ENCODE data around the gene CPEB4. TPM values are rescaled to one million over a fixed set of nuclear protein-coding genes. Genes with fewer than 3 reads are reported as not detected.

The CPEB4 gene
- total RNA-seq, 2 donors from 2014 or later = 9.4 to 11.3 TPM

GRCh38 chr5:173923218-173924095 lies 35.3 kb downstream of the CPEB4 start:
- Histone ChIP-seq H3K36me3 (ENCODE audit: control insufficient read depth, insufficient read depth, low read length) (no peaks in the 10 kb centered on the region), H3K4me3 (ENCODE audit: low read length) (peak overlapping the region; percentile 5), H3K9me3 (ENCODE audit: control insufficient read depth, low read length) (no peaks in the 10 kb centered on the region), H3K9ac (ENCODE audit: extremely low read depth, low read length, poor library complexity, severe bottlenecking) (no peak overlapping the region), H3K27ac (ENCODE audit: low read depth, low read length) (no peak overlapping the region), H3K27me3 (ENCODE audit: control insufficient read depth, insufficient read depth, low read length, poor library complexity, severe bottlenecking) (no peaks in the 10 kb centered on the region), H3K4me1 (ENCODE audit: control insufficient read depth, insufficient read depth, low read length) (peaks cover 28% of the 10 kb centered on the region)
- no peaks in the 10 kb centered on the region for H3K9me3 Mint-ChIP-seq
- H3K36me3 Mint-ChIP-seq (ENCODE audit: low read depth) = no peaks in the 10 kb centered on the region
- H3K4me1 Mint-ChIP-seq = peaks cover 31% of the 10 kb centered on the region
- H3K27me3 Mint-ChIP-seq (ENCODE audit: insufficient read depth) = no peaks in the 10 kb centered on the region
- no peak overlapping the region for H3K27ac Mint-ChIP-seq
- no peak for TF ChIP-seq CTCF (conservative IDR thresholded peaks at IDR 0.05)
- WGBS, 2 experiments (ENCODE audit: insufficient coverage in 1 of 2, insufficient read length in 1 of 2) = 80 to 88% methylated on average over 3 of the region's 3 CpGs
- no peak for DNase-seq
- no peak overlapping the region for H3K4me3 Mint-ChIP-seq

- Mint-ChIP-seq H3K4me1 (peaks cover 38% of the 10 kb centered on the region), H3K9me3 (no peaks in the 10 kb centered on the region), H3K4me3 (no peak overlapping the region), H3K27ac (peak overlapping the region; percentile 17), H3K27me3 (ENCODE audit: insufficient read depth) (no peaks in the 10 kb centered on the region), H3K36me3 (ENCODE audit: low read depth) (no peaks in the 10 kb centered on the region)
- H3K27me3 ChIP-seq (ENCODE audit: control insufficient read depth, insufficient read depth, low read length, poor library complexity, severe bottlenecking) = no peaks in the 10 kb centered on the region
- no peaks in the 10 kb centered on the region for H3K9me3 ChIP-seq (ENCODE audit: control insufficient read depth, low read length)
- H3K4me1 ChIP-seq (ENCODE audit: control insufficient read depth, insufficient read depth, low read length) = peaks cover 19% of the 10 kb centered on the region
- H3K36me3 ChIP-seq (ENCODE audit: control insufficient read depth, insufficient read depth, low read length) = no peaks in the 10 kb centered on the region
- DNase-seq = no peak
- H3K4me3 ChIP-seq (ENCODE audit: low read length) = peak overlapping the region; percentile 5
- H3K27ac ChIP-seq (ENCODE audit: low read depth, low read length) = no peak overlapping the region
- TF ChIP-seq CTCF (conservative IDR thresholded peaks at IDR 0.05) = no peak
- H3K9ac ChIP-seq (ENCODE audit: extremely low read depth, low read length, poor library complexity, severe bottlenecking) = no peak overlapping the region
Measured at GRCh38 chr5:173924899-173925298, 36.8 kb downstream of the CPEB4 start.

- H3K27me3 Mint-ChIP-seq (ENCODE audit: insufficient read depth) = no peaks in the 10 kb centered on the region
- no peak for DNase-seq
- Histone ChIP-seq H3K9ac (ENCODE audit: extremely low read depth, low read length, poor library complexity, severe bottlenecking) (no peak overlapping the region), H3K27ac (ENCODE audit: low read depth, low read length) (no peak overlapping the region), H3K4me3 (ENCODE audit: low read length) (no peak overlapping the region), H3K4me1 (ENCODE audit: control insufficient read depth, insufficient read depth, low read length) (peaks cover 17% of the 10 kb centered on the region), H3K9me3 (ENCODE audit: control insufficient read depth, low read length) (no peaks in the 10 kb centered on the region), H3K27me3 (ENCODE audit: control insufficient read depth, insufficient read depth, low read length, poor library complexity, severe bottlenecking) (no peaks in the 10 kb centered on the region), H3K36me3 (ENCODE audit: control insufficient read depth, insufficient read depth, low read length) (no peaks in the 10 kb centered on the region)
- no peaks in the 10 kb centered on the region for H3K9me3 Mint-ChIP-seq
- no peak overlapping the region for H3K4me3 Mint-ChIP-seq
- H3K27ac Mint-ChIP-seq = no peak overlapping the region
- WGBS, 2 experiments (ENCODE audit: insufficient coverage in 1 of 2, insufficient read length in 1 of 2) = 42 to 50% methylated on average over 2 to 3 of the region's 3 CpGs
- no peaks in the 10 kb centered on the region for H3K36me3 Mint-ChIP-seq (ENCODE audit: low read depth)
- TF ChIP-seq CTCF (conservative IDR thresholded peaks at IDR 0.05) = peak; percentile 84
- H3K4me1 Mint-ChIP-seq = peaks cover 38% of the 10 kb centered on the region
Measured at GRCh38 chr5:173925449-173926071, 37.4 kb downstream of the CPEB4 start.

All from endodermal cell (in vitro differentiated cells).